Fibroblast of mammary gland (primary cell): ENCODE results near the gene PSTPIP1.

Source experiments
- DNase-seq: peaks from one replicate; pipeline ENCODE4 v3.0.0-alpha.2; 2010; ENCODE audit warnings: low read depth
- H3K4me3 ChIP-seq: 2 replicates; pipeline ENCODE4 v1.5.1; 2011; ENCODE audit warnings: low read depth, mild to moderate bottlenecking, low read length, moderate library complexity; ENCODE audit not compliant: control insufficient read depth
- TF ChIP-seq, protein P1 (sequence below): conservative IDR thresholded peaks from 2 replicates; pipeline ENCODE4 v1.5.1; 2011; ENCODE audit warnings: low read depth, low read length, inconsistent platforms; ENCODE audit not compliant: control insufficient read depth, insufficient read depth

PSTPIP1 gene

GRCh38 chr15:77038312-77039216 is 43.6 kb downstream of the PSTPIP1 start:
- no peak overlapping the region for H3K4me3 ChIP-seq
- TF ChIP-seq, protein P1, sequence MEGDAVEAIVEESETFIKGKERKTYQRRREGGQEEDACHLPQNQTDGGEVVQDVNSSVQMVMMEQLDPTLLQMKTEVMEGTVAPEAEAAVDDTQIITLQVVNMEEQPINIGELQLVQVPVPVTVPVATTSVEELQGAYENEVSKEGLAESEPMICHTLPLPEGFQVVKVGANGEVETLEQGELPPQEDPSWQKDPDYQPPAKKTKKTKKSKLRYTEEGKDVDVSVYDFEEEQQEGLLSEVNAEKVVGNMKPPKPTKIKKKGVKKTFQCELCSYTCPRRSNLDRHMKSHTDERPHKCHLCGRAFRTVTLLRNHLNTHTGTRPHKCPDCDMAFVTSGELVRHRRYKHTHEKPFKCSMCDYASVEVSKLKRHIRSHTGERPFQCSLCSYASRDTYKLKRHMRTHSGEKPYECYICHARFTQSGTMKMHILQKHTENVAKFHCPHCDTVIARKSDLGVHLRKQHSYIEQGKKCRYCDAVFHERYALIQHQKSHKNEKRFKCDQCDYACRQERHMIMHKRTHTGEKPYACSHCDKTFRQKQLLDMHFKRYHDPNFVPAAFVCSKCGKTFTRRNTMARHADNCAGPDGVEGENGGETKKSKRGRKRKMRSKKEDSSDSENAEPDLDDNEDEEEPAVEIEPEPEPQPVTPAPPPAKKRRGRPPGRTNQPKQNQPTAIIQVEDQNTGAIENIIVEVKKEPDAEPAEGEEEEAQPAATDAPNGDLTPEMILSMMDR: no peak
- DNase-seq: peak; percentile 47

DNA sequence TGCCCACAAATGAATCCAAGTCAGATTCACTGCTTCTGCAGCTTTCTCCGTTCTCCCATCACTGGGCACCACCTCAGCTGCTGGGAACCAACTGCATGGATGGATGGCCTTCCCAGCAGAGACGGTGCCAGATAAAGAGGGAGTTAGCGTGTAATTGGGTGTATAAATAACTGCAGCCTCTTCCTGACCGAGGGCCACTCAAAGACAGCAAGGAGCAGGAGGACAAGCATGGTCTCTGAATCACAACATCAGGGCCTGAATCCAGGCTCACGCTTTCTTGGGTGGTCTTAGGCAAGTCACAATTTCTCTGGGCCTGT is 44.2 kb downstream of the PSTPIP1 start:
- no peak overlapping the region for H3K4me3 ChIP-seq
- TF ChIP-seq, protein P1: no peak
- DNase-seq: no peak

- no peak for DNase-seq
- no peak overlapping the region for H3K4me3 ChIP-seq
- TF ChIP-seq, protein P1: no peak
Observed at GRCh38 chr15:77039848-77040247, 44.9 kb downstream of the PSTPIP1 start.

DNA sequence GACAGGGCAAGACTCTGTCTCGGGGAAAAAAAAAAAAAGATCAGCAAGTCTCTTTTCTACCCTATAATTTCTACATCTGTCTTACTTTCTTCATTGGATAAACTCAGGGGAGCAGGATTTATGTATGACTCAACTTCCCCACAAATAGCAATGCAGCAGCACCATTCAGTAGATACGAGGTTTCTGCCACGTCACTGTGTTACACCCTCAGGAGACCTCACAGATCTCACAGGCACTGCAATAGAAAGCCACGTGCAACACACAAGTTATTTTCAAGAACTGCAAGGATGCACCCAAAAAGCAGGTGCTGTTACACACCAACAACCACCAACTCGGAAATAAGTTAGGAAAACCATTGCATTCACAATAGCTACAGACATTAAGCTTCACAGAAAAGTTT is 45.7 kb downstream of the PSTPIP1 start:
- DNase-seq: no peak
- TF ChIP-seq, protein P1: no peak
- H3K4me3 ChIP-seq: no peak overlapping the region

DNA sequence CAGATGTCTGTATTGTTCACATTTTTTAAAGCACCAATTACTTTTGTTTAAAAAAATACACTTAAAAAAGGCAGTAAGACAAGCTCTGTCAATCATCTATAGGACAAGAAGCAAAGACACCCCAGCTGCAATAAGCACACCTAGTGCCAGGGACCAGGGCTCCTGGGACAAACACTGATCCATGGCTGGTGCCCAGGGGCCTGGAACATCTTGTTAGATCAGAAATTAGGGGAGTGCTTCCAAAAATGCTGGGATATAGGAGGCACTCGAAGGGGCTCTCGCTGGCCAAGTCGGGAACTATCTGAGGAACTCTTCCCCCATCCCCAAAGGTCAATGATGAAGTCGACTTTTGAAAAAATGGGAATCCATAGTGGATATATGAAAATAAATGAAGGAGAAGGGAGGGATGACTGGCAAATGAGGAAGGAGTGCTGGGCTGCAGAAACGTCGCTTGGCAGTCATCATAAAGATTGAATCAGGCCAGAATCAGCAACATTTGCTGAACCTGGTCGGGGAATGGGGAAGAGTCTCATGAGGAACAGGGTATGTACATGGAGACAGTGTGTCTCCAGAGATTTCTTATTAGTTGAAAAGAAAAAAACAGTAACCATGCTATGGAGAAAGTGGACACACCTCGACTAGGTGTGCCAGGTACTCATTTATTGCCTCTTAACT is 47.5 kb downstream of the PSTPIP1 start:
- no peak overlapping the region for H3K4me3 ChIP-seq
- TF ChIP-seq, protein P1: no peak
- DNase-seq: no peak

DNA sequence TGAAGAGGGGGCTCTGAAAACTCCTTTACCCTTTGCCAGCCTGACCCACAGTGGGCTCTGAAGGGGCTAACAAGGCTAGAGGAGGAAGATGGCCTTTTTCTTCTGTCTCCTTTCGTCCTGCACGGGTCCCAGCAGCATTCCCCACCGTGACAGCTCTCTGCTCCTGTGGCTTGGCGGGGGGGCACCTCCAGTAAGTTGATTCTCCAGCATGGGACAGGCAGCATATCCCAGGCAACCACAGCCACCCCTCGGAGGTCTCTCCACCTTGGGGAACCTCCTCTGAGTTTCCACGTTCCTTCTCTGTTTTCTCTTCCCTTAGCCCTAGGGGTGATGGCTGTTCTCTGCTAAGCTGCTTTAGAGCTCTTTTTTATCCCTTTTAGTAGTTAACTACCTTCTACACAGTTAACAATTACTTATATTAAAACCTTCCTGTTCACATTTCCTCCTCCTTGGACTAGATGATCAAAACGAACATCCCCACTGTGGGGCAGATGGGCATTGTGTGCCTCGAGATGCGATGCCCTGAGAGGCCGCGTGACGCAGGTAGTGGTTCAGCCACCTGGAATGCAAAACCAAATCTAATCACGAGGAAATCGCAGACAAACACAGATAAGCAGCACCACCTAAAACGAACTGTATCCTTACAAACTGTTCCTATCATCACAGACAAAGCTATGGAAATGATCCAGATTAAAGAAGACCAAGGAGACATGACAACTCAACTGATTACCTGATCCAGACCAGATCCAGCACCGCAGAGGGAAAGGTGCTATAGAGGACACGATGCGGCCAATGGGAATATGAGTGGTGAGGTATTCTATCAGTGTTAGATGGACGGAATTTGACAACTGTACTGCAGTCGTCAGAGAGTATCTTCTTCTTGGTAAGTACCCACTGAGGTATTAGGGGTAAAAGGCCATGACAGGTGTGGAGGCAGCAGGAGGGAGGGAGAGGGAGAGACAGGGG is 48.3 kb downstream of the PSTPIP1 start:
- no peak for DNase-seq
- TF ChIP-seq, protein P1: no peak
- H3K4me3 ChIP-seq: no peak overlapping the region
